ENCODE data around the gene OR52I2. TPM values are rescaled to one million over a fixed set of nuclear protein-coding genes. Genes with fewer than 3 reads are reported as not detected.
A peak's percentile ranks its signal among the peaks of the same experiment; 100 is the strongest.

Gene OR52I2
- total and polyA plus RNA-seq, 2 donors, result not detected

- no peak overlapping the region for H3K4me3 ChIP-seq (ENCODE audit: low read depth, low read length)
- no peaks in the 10 kb centered on the region for H3K36me3 ChIP-seq (ENCODE audit: insufficient read depth)
- H3K4me1 ChIP-seq (ENCODE audit: insufficient read depth), result no peaks in the 10 kb centered on the region
- 79% methylated on average over 6 of the region's 6 CpGs for WGBS
- H3K27ac ChIP-seq (ENCODE audit: low read depth), result no peak overlapping the region
- DNase-seq (ENCODE audit: extremely low spot score), result no peak
Observed at GRCh38 chr11:4578624-4579023, 2.9 kb upstream of the OR52I2 start.

GRCh38 chr11:4580124-4580523 lies 1.4 kb upstream of the OR52I2 start:
- H3K4me3 ChIP-seq (ENCODE audit: low read depth, low read length), result no peak overlapping the region
- no peak overlapping the region for H3K27ac ChIP-seq (ENCODE audit: low read depth)
- no peaks in the 10 kb centered on the region for H3K36me3 ChIP-seq (ENCODE audit: insufficient read depth)
- 80% methylated on average over 1 of the region's 1 CpG for WGBS
- no peaks in the 10 kb centered on the region for H3K4me1 ChIP-seq (ENCODE audit: insufficient read depth)
- DNase-seq (ENCODE audit: extremely low spot score), result no peak

GRCh38 chr11:4589017-4589416 lies 7.5 kb downstream of the OR52I2 start:
- H3K4me1 ChIP-seq (ENCODE audit: insufficient read depth), result no peaks in the 10 kb centered on the region
- no peak for DNase-seq (ENCODE audit: extremely low spot score)
- 69% methylated on average over 3 of the region's 3 CpGs for WGBS

GRCh38 chr11:4593739-4594138 lies 12.2 kb downstream of the OR52I2 start, which contains the start of gene OR52I1:
Gene OR52I1, plus strand, starts transcription at chr11:4594039. Its CDS starts 0 bp downstream, at chr11:4594039.
- Histone ChIP-seq H3K36me3 (ENCODE audit: insufficient read depth) (no peaks in the 10 kb centered on the region), H3K27ac (ENCODE audit: low read depth) (no peak within 1 kb of the TSS), H3K4me3 (ENCODE audit: low read depth, low read length) (no peak within 1 kb of the TSS), H3K4me1 (ENCODE audit: insufficient read depth) (no peaks in the 10 kb centered on the region)
- 78% methylated on average over 1 of the region's 1 CpG for WGBS
- DNase-seq (ENCODE audit: extremely low spot score), result no peak

More at GRCh38 chr11:4589017-4589416, 7.5 kb downstream of the OR52I2 start:
- Histone ChIP-seq H3K27ac (ENCODE audit: low read depth) (no peak overlapping the region), H3K4me3 (ENCODE audit: low read depth, low read length) (no peak overlapping the region), H3K36me3 (ENCODE audit: insufficient read depth) (no peaks in the 10 kb centered on the region)

- Histone ChIP-seq H3K27ac (ENCODE audit: low read depth) (no peak overlapping the region), H3K4me1 (ENCODE audit: insufficient read depth) (no peaks in the 10 kb centered on the region), H3K36me3 (ENCODE audit: insufficient read depth) (no peaks in the 10 kb centered on the region), H3K4me3 (ENCODE audit: low read depth, low read length) (no peak overlapping the region)
- WGBS, result 92% methylated on average over 4 of the region's 4 CpGs
- DNase-seq (ENCODE audit: extremely low spot score), result no peak
Observed at GRCh38 chr11:4605057-4605456, 23.5 kb downstream of the OR52I2 start.

- no peak for DNase-seq (ENCODE audit: extremely low spot score)
- Histone ChIP-seq H3K4me3 (ENCODE audit: low read depth, low read length) (no peak overlapping the region), H3K36me3 (ENCODE audit: insufficient read depth) (no peaks in the 10 kb centered on the region), H3K27ac (ENCODE audit: low read depth) (no peak overlapping the region), H3K4me1 (ENCODE audit: insufficient read depth) (no peaks in the 10 kb centered on the region)
- WGBS, result 55% methylated on average over 1 of the region's 1 CpG
Observed at GRCh38 chr11:4606231-4607015, 24.9 kb downstream of the OR52I2 start.

GRCh38 chr11:4607096-4607495 lies 25.6 kb downstream of the OR52I2 start:
- Histone ChIP-seq H3K27ac (ENCODE audit: low read depth) (no peak overlapping the region), H3K4me1 (ENCODE audit: insufficient read depth) (no peaks in the 10 kb centered on the region), H3K4me3 (ENCODE audit: low read depth, low read length) (peak overlapping the region; percentile 73), H3K36me3 (ENCODE audit: insufficient read depth) (no peaks in the 10 kb centered on the region)
- no peak for DNase-seq (ENCODE audit: extremely low spot score)
- WGBS, result 40% methylated on average over 6 of the region's 6 CpGs

- no peaks in the 10 kb centered on the region for H3K4me1 ChIP-seq (ENCODE audit: insufficient read depth)
- WGBS, result 4% methylated on average over 43 of the region's 43 CpGs
- H3K4me3 ChIP-seq (ENCODE audit: low read depth, low read length), result peak within 1 kb of the TSS; percentile 73
- peak within 1 kb of the TSS; percentile 65 for H3K27ac ChIP-seq (ENCODE audit: low read depth)
- DNase-seq (ENCODE audit: extremely low spot score), result peak; percentile 86
- H3K36me3 ChIP-seq (ENCODE audit: insufficient read depth), result no peaks in the 10 kb centered on the region
Observed at GRCh38 chr11:4607781-4608666, 26.5 kb downstream of the OR52I2 start, which contains the start of gene TRIM68. Gene TRIM68, minus strand, starts transcription at chr11:4608231. Its CDS starts 2,727 bp downstream, at chr11:4605504.

GRCh38 chr11:4610258-4610935 lies 28.9 kb downstream of the OR52I2 start:
- Histone ChIP-seq H3K36me3 (ENCODE audit: insufficient read depth) (no peaks in the 10 kb centered on the region), H3K4me1 (ENCODE audit: insufficient read depth) (no peaks in the 10 kb centered on the region), H3K27ac (ENCODE audit: low read depth) (no peak overlapping the region), H3K4me3 (ENCODE audit: low read depth, low read length) (no peak overlapping the region)
- 38% methylated on average over 3 of the region's 3 CpGs for WGBS
- DNase-seq (ENCODE audit: extremely low spot score), result no peak

- Histone ChIP-seq H3K4me3 (ENCODE audit: low read depth, low read length) (no peak overlapping the region), H3K36me3 (ENCODE audit: insufficient read depth) (no peaks in the 10 kb centered on the region), H3K27ac (ENCODE audit: low read depth) (no peak overlapping the region), H3K4me1 (ENCODE audit: insufficient read depth) (no peaks in the 10 kb centered on the region)
- 86% methylated on average over 2 of the region's 2 CpGs for whole genome bisulfite sequencing
- no peak for DNase-seq (ENCODE audit: extremely low spot score)
Observed at GRCh38 chr11:4611986-4612385, 30.4 kb downstream of the OR52I2 start.

GRCh38 chr11:4615856-4616444 lies 34.4 kb downstream of the OR52I2 start:
- H3K36me3 ChIP-seq (ENCODE audit: insufficient read depth), result no peaks in the 10 kb centered on the region

GRCh38 chr11:4619514-4619913 lies 38.0 kb downstream of the OR52I2 start:
- no peak for DNase-seq (ENCODE audit: extremely low spot score)
- Histone ChIP-seq H3K4me3 (ENCODE audit: low read depth, low read length) (no peak overlapping the region), H3K36me3 (ENCODE audit: insufficient read depth) (no peaks in the 10 kb centered on the region), H3K4me1 (ENCODE audit: insufficient read depth) (no peaks in the 10 kb centered on the region), H3K27ac (ENCODE audit: low read depth) (no peak overlapping the region)
- 80% methylated on average over 9 of the region's 9 CpGs for WGBS

More at GRCh38 chr11:4615856-4616444, 34.4 kb downstream of the OR52I2 start:
- DNase-seq (ENCODE audit: extremely low spot score), result no peak
- no peak overlapping the region for H3K27ac ChIP-seq (ENCODE audit: low read depth)
- H3K4me3 ChIP-seq (ENCODE audit: low read depth, low read length), result no peak overlapping the region
- H3K4me1 ChIP-seq (ENCODE audit: insufficient read depth), result no peaks in the 10 kb centered on the region
